SU-DHL-6 (cell line): ENCODE measurements around the gene GUCY1A1.

ENCODE experiments used
- EZH2phosphoT487 ChIP-seq: fragments of 200-600 bp; sonication (generic), shearing (Covaris generic); conservative IDR thresholded peaks from 2 replicates; pipeline ENCODE4 v1.6.1; 2018; ENCODE audit warnings: mild to moderate bottlenecking, antibody characterized with exemption, low read length, moderate library complexity, mixed read lengths
- TF ChIP-seq, protein P1 (sequence below): fragments of 200-600 bp; sonication (generic); IDR thresholded peaks from one replicate; pipeline ENCODE4 v1.5.1; 2017; ENCODE audit warnings: antibody characterized with exemption, mild to moderate bottlenecking, low read length, moderate library complexity; ENCODE audit not compliant: insufficient read depth, poor library complexity, severe bottlenecking

DNA sequence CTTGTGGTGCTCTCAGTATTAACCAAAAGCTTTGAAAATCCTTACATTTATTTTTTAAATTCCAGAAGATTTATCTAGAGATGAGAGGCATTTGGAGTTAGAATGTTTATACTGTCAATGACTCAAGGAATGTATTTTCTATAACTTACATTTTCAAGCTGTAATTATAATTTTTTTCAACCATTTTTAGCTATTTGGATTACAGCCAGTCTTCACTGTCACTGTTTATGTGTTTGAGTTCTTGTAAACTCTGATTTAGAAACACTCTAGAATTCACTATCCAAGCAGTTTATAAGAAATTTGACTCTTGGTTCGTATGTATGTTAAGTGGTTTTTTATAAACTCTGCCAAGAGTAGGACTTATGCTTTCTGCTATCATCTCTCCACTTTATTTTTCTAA, 36.7 kb upstream of the GUCY1A1 start:
- TF ChIP-seq, protein P1, sequence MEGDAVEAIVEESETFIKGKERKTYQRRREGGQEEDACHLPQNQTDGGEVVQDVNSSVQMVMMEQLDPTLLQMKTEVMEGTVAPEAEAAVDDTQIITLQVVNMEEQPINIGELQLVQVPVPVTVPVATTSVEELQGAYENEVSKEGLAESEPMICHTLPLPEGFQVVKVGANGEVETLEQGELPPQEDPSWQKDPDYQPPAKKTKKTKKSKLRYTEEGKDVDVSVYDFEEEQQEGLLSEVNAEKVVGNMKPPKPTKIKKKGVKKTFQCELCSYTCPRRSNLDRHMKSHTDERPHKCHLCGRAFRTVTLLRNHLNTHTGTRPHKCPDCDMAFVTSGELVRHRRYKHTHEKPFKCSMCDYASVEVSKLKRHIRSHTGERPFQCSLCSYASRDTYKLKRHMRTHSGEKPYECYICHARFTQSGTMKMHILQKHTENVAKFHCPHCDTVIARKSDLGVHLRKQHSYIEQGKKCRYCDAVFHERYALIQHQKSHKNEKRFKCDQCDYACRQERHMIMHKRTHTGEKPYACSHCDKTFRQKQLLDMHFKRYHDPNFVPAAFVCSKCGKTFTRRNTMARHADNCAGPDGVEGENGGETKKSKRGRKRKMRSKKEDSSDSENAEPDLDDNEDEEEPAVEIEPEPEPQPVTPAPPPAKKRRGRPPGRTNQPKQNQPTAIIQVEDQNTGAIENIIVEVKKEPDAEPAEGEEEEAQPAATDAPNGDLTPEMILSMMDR = no peak
- no peak for TF ChIP-seq EZH2phosphoT487
